Forelimb muscle (tissue), 1 donor: ENCODE results near the gene NRIP1. TPM values are rescaled to one million over a fixed set of nuclear protein-coding genes. Genes with fewer than 3 reads are reported as not detected.

ENCODE experiments used
- DNase-seq: peaks from one replicate; pipeline ENCODE4 v3.0.0-alpha.2; 2013; ENCODE audit warnings: low read depth
- polyA plus RNA-seq: library from polyadenylated mRNA; unstranded; fragments of 120-200 nt; gene quantifications from one replicate; pipeline ENCODE4 v1.2.1, GENCODE V29; 2013; ENCODE audit not compliant: insufficient read length

The NRIP1 gene
- polyA plus RNA-seq, 1 donor, result 47.8 TPM

- peak; percentile 66 for DNase-seq
These were observed 757 bp upstream of the NRIP1 start for GRCh38 chr21:15065392-15066122.

DNA sequence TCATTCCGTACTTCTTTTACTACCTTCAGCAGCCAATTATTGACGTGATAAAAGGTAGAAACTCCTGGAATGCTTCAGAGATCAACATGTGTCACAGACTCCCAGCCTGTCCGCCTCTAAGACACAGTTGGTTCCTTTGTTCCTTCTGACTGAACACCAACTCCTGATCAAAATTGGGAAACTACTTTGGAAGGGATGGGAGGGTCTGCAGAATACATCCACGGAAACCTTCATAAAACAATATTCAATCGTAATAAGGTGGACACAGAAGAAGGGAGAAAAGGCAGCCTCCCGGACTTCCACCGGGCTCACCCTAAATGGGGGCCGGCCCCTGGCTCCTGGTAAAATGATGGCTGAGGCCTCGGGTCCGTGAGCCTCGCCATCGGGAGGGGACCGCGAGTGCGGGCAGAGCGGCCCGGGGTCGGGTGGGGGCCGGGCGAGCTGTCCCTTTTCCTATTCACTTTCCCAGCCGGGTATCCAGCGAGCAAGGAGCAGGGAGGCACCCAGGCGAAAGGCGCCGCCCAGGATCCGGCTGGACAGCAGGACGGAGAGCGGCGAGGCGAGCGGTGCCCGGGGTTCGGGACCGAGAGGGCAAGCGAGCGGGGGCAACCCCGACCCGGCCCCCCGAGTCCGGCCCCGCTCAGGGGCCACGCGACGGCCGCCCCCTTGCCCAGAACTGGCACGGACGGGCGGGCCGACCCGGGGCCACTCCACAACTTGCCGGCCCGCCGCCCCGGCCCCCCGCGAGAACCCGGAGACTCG lies 805 bp downstream of the NRIP1 start:
- no peak for DNase-seq

DNA sequence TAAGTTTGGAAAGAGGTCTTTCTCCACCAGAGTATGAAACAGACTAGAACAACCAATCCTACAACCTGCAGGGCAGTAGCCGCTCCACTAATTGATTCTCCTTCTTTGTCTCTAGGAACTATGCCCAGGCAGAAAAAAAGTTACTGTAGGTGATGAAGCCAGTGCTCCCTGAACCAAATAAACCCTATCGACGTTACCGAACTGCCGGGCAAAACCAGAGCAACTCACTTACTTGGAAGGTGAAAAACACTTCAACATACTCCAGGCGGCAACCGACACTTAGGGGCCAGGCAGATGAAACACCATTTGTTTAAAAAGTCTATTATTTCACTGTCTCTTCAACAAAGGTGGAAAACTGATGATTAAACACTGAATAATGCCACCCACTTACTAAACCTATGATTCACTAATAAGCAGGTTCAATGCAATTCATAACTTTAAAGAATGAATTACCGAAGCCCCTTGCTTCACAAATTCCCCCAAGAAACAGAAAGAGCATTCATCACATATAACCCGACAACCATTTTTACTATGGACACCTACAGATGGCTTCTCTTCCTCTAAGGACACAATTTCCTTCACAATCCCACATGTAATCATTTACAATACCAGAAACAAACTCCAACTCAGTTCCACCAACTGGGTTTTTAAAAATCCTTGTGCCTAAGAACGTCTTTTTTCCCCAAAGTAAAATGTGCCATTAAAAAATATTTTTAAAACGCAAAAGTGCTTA lies 1.6 kb downstream of the NRIP1 start:
- DNase-seq, result no peak

DNA sequence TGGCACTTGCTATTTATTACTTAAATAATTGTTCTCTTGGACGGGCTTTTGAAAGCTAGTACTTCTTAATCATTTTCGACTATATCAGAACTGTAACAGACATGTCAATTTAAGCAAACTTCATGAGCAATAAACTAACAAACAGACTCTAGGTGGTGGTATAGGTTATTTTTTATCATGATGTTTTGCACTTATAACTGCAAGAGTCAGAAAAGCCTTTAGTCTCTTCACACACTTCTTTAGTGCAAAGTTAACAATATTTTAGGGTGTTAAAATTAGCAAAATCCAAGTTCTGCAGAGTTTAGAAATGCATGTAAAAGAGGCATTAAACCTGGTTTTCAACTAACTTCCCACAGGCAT lies 2.2 kb downstream of the NRIP1 start:
- DNase-seq, result no peak

DNA sequence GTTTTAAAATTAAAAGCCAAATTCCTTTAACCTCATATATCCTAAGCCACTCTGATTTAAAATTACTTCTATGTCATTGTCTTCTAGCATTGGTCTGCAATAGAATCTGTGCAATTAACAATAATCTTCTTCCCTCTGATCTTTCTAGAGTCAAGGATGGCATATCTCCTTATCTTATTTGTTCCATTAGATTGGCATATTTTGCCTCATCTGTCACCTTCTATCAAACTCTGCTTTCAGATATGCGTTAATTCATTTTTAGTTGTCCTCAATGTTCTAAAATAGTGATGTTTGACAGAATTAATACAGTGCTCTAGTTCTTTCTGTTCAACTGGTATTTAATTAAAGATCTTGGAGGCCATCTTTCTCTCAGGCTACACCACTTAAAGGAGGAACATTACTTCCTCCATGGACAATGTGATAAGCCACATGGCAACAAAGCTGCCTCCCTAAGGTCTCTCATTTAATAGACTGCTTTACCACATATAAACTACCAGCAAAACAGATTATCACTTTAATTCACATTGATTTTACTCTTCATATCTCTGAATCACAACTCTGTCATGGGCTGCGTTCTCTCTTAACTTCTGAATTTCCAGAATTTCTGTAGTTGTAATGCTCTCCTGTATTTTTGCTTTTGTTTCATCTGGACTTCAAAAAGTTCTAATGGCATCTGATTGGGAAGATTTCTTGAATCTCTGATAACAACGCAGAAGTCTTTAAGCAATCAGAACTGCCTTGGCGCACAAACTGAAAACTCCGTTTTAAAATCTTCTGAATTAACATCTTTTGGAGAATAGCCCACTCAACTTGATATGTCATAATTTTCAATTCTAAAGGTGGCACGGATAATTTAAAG lies 2.8 kb downstream of the NRIP1 start:
- DNase-seq, result no peak

DNA sequence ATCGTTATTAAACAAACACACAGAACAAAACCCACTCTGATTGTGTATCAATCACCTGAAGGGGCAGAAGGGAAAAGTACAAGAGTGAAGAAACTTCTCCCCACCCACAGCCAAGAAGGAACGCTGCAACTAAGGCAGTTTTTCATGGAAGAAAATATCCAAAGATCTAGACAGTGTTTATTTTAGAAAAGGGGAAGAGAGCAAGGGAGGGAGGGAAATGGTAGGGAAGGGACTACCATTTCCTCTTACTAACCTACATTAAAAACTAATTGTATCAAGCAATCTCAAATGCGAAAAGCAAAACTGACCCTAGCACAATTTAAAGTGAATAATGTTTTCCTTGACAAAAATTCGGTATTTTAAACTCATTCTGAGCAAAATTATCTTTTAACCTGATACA lies 3.5 kb downstream of the NRIP1 start:
- no peak for DNase-seq

GRCh38 chr21:15060543-15061175 lies 4.1 kb downstream of the NRIP1 start:
- no peak for DNase-seq

GRCh38 chr21:15059397-15059796 lies 5.4 kb downstream of the NRIP1 start:
- DNase-seq, result no peak

- no peak for DNase-seq
These were observed 5.9 kb downstream of the NRIP1 start for GRCh38 chr21:15058854-15059263.

- no peak for DNase-seq
These were observed 7.5 kb downstream of the NRIP1 start for GRCh38 chr21:15057285-15057684.

DNA sequence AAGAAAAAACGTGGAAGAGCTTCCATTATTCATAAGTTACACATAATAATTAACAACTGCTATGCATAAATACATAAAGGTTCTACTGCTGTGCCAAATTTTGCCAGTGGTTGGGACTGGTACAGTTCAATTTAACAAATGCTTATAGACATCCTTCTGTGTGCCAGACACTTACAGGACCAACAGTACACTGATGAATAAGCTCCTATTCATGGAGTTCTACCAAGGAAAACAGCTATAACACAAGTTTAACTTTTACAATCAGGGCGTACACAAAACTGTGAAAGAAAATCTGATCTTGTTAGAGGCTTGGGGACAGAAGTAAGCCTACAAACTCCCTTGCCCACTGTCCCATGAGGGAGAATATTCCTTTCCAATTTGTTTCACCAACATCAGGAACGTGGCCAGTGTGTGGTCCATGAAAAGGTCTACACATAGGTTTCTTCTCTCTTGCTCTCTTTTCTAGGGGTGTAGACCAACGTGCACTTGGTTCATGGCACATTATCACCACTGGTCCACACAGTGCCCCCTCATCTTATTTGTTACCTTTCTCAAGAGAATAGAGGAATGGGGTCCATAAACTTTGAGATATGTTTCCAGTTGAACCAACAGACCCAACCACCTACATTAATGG lies 10.1 kb downstream of the NRIP1 start:
- DNase-seq, result no peak

GRCh38 chr21:15054089-15054488 lies 10.7 kb downstream of the NRIP1 start:
- DNase-seq, result no peak

DNA sequence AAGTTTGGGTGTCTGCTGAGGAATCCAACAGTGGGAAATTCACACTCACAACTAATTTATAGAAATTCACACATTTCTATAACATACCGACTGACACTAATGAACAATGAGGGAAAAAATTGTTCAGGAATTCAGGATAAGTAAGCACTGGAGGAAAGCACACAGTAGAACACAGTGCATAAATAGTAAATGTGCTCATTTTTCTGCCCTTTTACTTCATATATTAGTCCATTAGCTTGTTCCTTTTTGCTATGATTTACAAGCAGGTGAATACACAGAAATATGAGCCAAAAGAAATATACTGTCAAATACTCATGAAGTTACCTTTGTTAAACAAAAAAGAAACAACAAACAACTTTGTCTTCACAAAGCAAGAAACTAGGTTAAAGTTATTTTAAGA lies 11.3 kb downstream of the NRIP1 start:
- no peak for DNase-seq

DNA sequence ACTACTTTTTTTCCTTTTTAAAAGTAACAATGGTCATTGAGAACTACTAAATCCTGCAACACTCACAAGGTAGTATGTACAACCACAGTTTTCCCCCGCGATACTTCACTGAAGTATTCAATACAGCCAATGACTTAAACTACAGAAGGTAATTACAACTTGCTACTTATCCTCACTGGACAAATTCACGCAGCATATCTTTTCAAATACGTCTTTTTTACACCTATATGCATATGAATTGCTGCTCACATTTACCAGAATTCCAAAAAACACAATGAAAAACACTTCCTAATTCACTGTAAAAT lies 12.4 kb downstream of the NRIP1 start:
- DNase-seq, result no peak

GRCh38 chr21:15051644-15052458 lies 12.9 kb downstream of the NRIP1 start:
- no peak for DNase-seq

DNA sequence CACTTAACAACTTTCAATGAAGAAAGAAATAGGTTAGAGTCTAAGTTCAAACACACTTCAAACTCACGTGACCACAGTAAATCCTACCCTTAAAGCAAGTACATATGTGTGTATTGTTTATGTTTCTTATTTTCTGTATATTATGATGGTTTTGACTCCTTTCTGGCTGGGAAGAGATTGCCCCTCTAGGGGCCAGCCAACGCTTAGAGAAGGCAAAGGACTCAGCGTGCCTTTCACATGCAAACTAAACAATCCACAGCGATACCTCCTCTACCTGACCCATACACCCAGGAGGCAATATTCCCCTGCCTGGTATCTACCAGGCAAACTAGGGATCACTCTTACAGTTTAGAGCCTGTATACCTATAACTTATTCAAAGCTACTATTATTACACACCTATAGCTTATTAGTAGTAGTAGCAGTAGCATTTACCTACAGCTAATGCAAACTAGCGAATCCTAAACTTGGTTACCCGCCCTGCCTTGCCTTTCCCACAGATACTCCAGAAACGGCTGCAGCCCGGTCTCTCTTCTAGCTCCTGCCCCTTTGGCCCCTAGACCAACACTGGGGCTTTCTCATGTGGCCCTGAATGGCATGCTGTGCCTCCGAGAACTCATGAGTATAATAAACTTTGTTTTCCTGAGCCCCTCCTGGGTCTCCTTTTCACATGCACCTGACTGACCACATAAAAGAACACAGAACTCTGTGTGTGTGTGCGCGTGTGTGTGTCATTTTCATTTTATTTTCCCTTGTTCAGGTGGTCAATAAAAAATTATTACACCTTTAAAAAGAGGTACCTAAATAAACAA lies 14.0 kb downstream of the NRIP1 start:
- DNase-seq, result no peak

- no peak for DNase-seq
These were observed 19.8 kb downstream of the NRIP1 start for GRCh38 chr21:15045017-15045416.

- DNase-seq, result no peak
These were observed 22.3 kb downstream of the NRIP1 start for GRCh38 chr21:15042531-15042930.

GRCh38 chr21:15039607-15040299 lies 25.0 kb downstream of the NRIP1 start:
- DNase-seq, result no peak
